ENCODE data around the gene ATP10B.
"Not testable (repeated sequence)": the region's sequence is repeated elsewhere in the genome, so short reads cannot be mapped to it uniquely, and the experiment has no call there.

Gene ATP10B

GRCh38 chr5:160852049-160852448, at the start of gene ATP10B:
TSS of gene ATP10B (minus strand) at chr5:160852211. CDS start at chr5:160688074, 164,137 bp downstream.
- H3K4me3 Mint-ChIP-seq, result no peak within 1 kb of the TSS
- intact Hi-C loops (cut with micrococcal nuclease), result no loop called here
- H3K4me1 Mint-ChIP-seq (ENCODE audit: low read depth), result peaks cover 7% of the 10 kb centered on the region
- H3K36me3 Mint-ChIP-seq (ENCODE audit: low read depth), result no peaks in the 10 kb centered on the region
- H3K27me3 Mint-ChIP-seq, result peaks cover 8% of the 10 kb centered on the region
- H3K27ac Mint-ChIP-seq, result no peak within 1 kb of the TSS
- no peaks in the 10 kb centered on the region for H3K9me3 Mint-ChIP-seq

GRCh38 chr5:160901656-160902055, 49.6 kb upstream of the ATP10B start:
- Mint-ChIP-seq H3K9me3 (no peaks in the 10 kb centered on the region), H3K36me3 (ENCODE audit: low read depth) (no peaks in the 10 kb centered on the region), H3K27ac (no peak overlapping the region), H3K27me3 (peaks cover 14% of the 10 kb centered on the region), H3K4me3 (no peak overlapping the region), H3K4me1 (ENCODE audit: low read depth) (no peaks in the 10 kb centered on the region)
- intact Hi-C loops (cut with micrococcal nuclease), result no loop called here

- Mint-ChIP-seq H3K36me3 (ENCODE audit: low read depth) (no peaks in the 10 kb centered on the region), H3K4me3 (no peak overlapping the region), H3K27ac (no peak overlapping the region), H3K9me3 (peaks cover 8% of the 10 kb centered on the region), H3K27me3 (peaks cover 13% of the 10 kb centered on the region), H3K4me1 (ENCODE audit: low read depth) (no peaks in the 10 kb centered on the region)
- intact Hi-C loops (cut with micrococcal nuclease), result no loop called here
Measured at GRCh38 chr5:160899735-160900134, 47.7 kb upstream of the ATP10B start.

GRCh38 chr5:160893180-160893964, 41.4 kb upstream of the ATP10B start:
- H3K27me3 Mint-ChIP-seq; H3K4me3 Mint-ChIP-seq; H3K36me3 Mint-ChIP-seq (ENCODE audit: low read depth); H3K27ac Mint-ChIP-seq; H3K4me1 Mint-ChIP-seq (ENCODE audit: low read depth); intact Hi-C loops (cut with micrococcal nuclease): not testable (repeated sequence)
- H3K9me3 Mint-ChIP-seq, result peaks cover 19% of the 10 kb centered on the region

GRCh38 chr5:160887780-160888179, 35.8 kb upstream of the ATP10B start:
- no peak overlapping the region for H3K27ac Mint-ChIP-seq
- intact Hi-C loops (cut with micrococcal nuclease), result no loop called here
- no peaks in the 10 kb centered on the region for H3K4me1 Mint-ChIP-seq (ENCODE audit: low read depth)
- H3K9me3 Mint-ChIP-seq, result no peaks in the 10 kb centered on the region
- no peak overlapping the region for H3K4me3 Mint-ChIP-seq
- no peaks in the 10 kb centered on the region for H3K36me3 Mint-ChIP-seq (ENCODE audit: low read depth)
- H3K27me3 Mint-ChIP-seq, result peaks cover 12% of the 10 kb centered on the region

GRCh38 chr5:160873560-160874200, 21.7 kb upstream of the ATP10B start:
- intact Hi-C loops (cut with micrococcal nuclease); H3K36me3 Mint-ChIP-seq (ENCODE audit: low read depth); H3K4me3 Mint-ChIP-seq; H3K4me1 Mint-ChIP-seq (ENCODE audit: low read depth); H3K27ac Mint-ChIP-seq; H3K9me3 Mint-ChIP-seq: not testable (repeated sequence)
- peaks cover 12% of the 10 kb centered on the region for H3K27me3 Mint-ChIP-seq

- H3K36me3 Mint-ChIP-seq (ENCODE audit: low read depth), result no peaks in the 10 kb centered on the region
- no peaks in the 10 kb centered on the region for H3K4me1 Mint-ChIP-seq (ENCODE audit: low read depth)
- no peak overlapping the region for H3K4me3 Mint-ChIP-seq
- intact Hi-C loops (cut with micrococcal nuclease), result no loop called here
- H3K27ac Mint-ChIP-seq, result no peak overlapping the region
- no peaks in the 10 kb centered on the region for H3K9me3 Mint-ChIP-seq
- peaks cover 14% of the 10 kb centered on the region for H3K27me3 Mint-ChIP-seq
Measured at GRCh38 chr5:160869989-160870521, 18.0 kb upstream of the ATP10B start.

GRCh38 chr5:160867976-160868375, 16.0 kb upstream of the ATP10B start:
- Mint-ChIP-seq H3K27me3 (peaks cover 11% of the 10 kb centered on the region), H3K4me3 (no peak overlapping the region), H3K9me3 (peaks cover 15% of the 10 kb centered on the region), H3K36me3 (ENCODE audit: low read depth) (no peaks in the 10 kb centered on the region), H3K27ac (no peak overlapping the region), H3K4me1 (ENCODE audit: low read depth) (no peaks in the 10 kb centered on the region)
- intact Hi-C loops (cut with micrococcal nuclease), result no loop called here

GRCh38 chr5:160851451-160851850, 560 bp downstream of the ATP10B start:
- intact Hi-C loops (cut with micrococcal nuclease), result no loop called here
- Mint-ChIP-seq H3K36me3 (ENCODE audit: low read depth) (no peaks in the 10 kb centered on the region), H3K4me1 (ENCODE audit: low read depth) (peaks cover 7% of the 10 kb centered on the region), H3K27ac (no peak overlapping the region), H3K4me3 (no peak overlapping the region), H3K27me3 (peaks cover 6% of the 10 kb centered on the region), H3K9me3 (no peaks in the 10 kb centered on the region)

- H3K27ac Mint-ChIP-seq, result no peak overlapping the region
- intact Hi-C loops (cut with micrococcal nuclease), result no loop called here
- peaks cover 5% of the 10 kb centered on the region for H3K27me3 Mint-ChIP-seq
- H3K4me3 Mint-ChIP-seq, result no peak overlapping the region
- no peaks in the 10 kb centered on the region for H3K36me3 Mint-ChIP-seq (ENCODE audit: low read depth)
- H3K9me3 Mint-ChIP-seq, result no peaks in the 10 kb centered on the region
- peaks cover 7% of the 10 kb centered on the region for H3K4me1 Mint-ChIP-seq (ENCODE audit: low read depth)
Measured at GRCh38 chr5:160850421-160850820, 1.6 kb downstream of the ATP10B start.

- H3K9me3 Mint-ChIP-seq, result no peaks in the 10 kb centered on the region
- intact Hi-C loops (cut with micrococcal nuclease), result no loop called here
- peaks cover 13% of the 10 kb centered on the region for H3K4me1 Mint-ChIP-seq (ENCODE audit: low read depth)
- H3K27me3 Mint-ChIP-seq, result peaks cover 9% of the 10 kb centered on the region
- no peak overlapping the region for H3K4me3 Mint-ChIP-seq
- H3K36me3 Mint-ChIP-seq (ENCODE audit: low read depth), result no peaks in the 10 kb centered on the region
- no peak overlapping the region for H3K27ac Mint-ChIP-seq
Measured at GRCh38 chr5:160847526-160848085, 4.4 kb downstream of the ATP10B start.

GRCh38 chr5:160846642-160847041, 5.4 kb downstream of the ATP10B start:
- Mint-ChIP-seq H3K36me3 (ENCODE audit: low read depth) (no peaks in the 10 kb centered on the region), H3K4me3 (no peak overlapping the region), H3K4me1 (ENCODE audit: low read depth) (peaks cover 13% of the 10 kb centered on the region), H3K27me3 (peaks cover 9% of the 10 kb centered on the region), H3K27ac (no peak overlapping the region), H3K9me3 (no peaks in the 10 kb centered on the region)
- intact Hi-C loops (cut with micrococcal nuclease), result no loop called here

GRCh38 chr5:160844177-160844576, 7.8 kb downstream of the ATP10B start:
- Mint-ChIP-seq H3K36me3 (ENCODE audit: low read depth) (no peaks in the 10 kb centered on the region), H3K9me3 (no peaks in the 10 kb centered on the region), H3K27me3 (peaks cover 9% of the 10 kb centered on the region), H3K27ac (no peak overlapping the region), H3K4me1 (ENCODE audit: low read depth) (peaks cover 10% of the 10 kb centered on the region), H3K4me3 (no peak overlapping the region)
- intact Hi-C loops (cut with micrococcal nuclease), result no loop called here

- H3K4me3 Mint-ChIP-seq, result peak overlapping the region; percentile 42
- H3K36me3 Mint-ChIP-seq (ENCODE audit: low read depth), result no peaks in the 10 kb centered on the region
- H3K9me3 Mint-ChIP-seq, result no peaks in the 10 kb centered on the region
- H3K27ac Mint-ChIP-seq, result no peak overlapping the region
- H3K27me3 Mint-ChIP-seq, result peaks cover 7% of the 10 kb centered on the region
- intact Hi-C loops (cut with micrococcal nuclease), result no loop called here
- peaks cover 6% of the 10 kb centered on the region for H3K4me1 Mint-ChIP-seq (ENCODE audit: low read depth)
Measured at GRCh38 chr5:160843240-160843639, 8.8 kb downstream of the ATP10B start.
